Sigmoid colon (tissue), 4 donors: ENCODE data around the gene GRM3.

Source experiments
- CTCF ChIP-seq, 4 experiments: fragments of 450-650 bp in 3 of 4; fragments of 200-600 bp in 1 of 4; IDR thresholded peaks; one replicate each; pipeline ENCODE4 v1.5.1; 2016 to 2019; ENCODE audit warnings: antibody characterized with exemption in 4 of 4, mild to moderate bottlenecking in 3 of 4, moderate library complexity in 2 of 4
- EP300 ChIP-seq, 4 donors: sonication (generic); formaldehyde crosslinking; IDR thresholded peaks; one replicate each; pipeline ENCODE4 v1.6.1; 2017; ENCODE audit warnings: antibody characterized with exemption in 4 of 4
- POLR2A ChIP-seq, 2 donors: fragments of 450-650 bp; IDR thresholded peaks; one replicate each; pipeline ENCODE4 v1.6.1; 2016; ENCODE audit warnings: antibody characterized with exemption in 2 of 2, mild to moderate bottlenecking in 2 of 2, moderate library complexity in 2 of 2
- POLR2AphosphoS5 ChIP-seq, 4 donors: sonication (generic); formaldehyde crosslinking; IDR thresholded peaks; one replicate each; pipeline ENCODE4 v1.6.1; 2017; ENCODE audit warnings: antibody characterized with exemption in 4 of 4

- TF ChIP-seq CTCF (IDR thresholded peaks at IDR 0.05) (no peak), POLR2AphosphoS5 (IDR thresholded peaks at IDR 0.05) (no peak), POLR2A (IDR thresholded peaks at IDR 0.05) (no peak), EP300 (IDR thresholded peaks at IDR 0.05) (no peak)
Observed at GRCh38 chr7:86778271-86778670, 134.6 kb downstream of the GRM3 start.
